COLO829 (cell line): ENCODE measurements around the gene PKHD1.

Experiments used
- DNase-seq: peaks from one replicate; pipeline ENCODE4 v3.0.0; 2012; ENCODE audit warnings: low spot score

Gene PKHD1

GRCh38 chr6:51792273-51793030, 295.0 kb downstream of the PKHD1 start:
- DNase-seq, result no peak

DNA sequence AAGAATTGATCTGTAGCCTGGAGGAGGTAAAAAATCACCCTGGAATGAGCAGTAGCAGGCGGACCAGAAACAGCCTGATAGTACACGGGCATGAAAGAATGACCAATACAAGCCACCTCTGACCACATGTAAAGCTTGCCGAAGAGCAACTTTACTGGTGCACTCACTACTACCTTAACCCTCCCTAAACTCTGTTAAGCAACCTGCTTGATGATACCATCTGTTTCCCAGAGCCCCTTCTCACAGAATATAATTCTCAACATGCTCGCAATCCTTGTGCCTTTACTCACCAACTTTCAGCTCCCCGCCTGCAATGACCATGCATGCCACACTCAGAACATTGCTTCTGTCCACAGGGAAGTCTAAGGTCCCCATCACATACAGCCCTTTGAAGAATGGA, 296.5 kb downstream of the PKHD1 start:
- DNase-seq, result no peak

DNA sequence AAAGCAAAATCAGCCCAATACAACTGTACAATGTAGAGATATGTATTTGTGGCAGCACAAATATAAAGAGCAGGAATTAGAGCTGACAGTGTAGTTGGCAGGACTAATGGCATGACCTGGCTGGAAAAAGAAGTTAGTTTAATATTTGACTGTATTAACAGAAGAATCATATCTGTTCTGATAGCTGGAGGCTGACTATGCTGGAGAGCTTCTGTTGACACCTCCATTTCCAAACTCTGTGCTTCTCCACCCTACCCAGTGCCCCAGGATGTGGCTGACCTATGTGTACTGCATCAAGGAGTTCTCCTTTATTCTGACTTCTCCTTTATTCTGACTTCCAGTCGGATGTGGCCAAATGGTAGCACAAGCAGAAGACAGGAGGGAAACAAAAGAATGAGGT, 299.3 kb downstream of the PKHD1 start:
- no peak for DNase-seq

DNA sequence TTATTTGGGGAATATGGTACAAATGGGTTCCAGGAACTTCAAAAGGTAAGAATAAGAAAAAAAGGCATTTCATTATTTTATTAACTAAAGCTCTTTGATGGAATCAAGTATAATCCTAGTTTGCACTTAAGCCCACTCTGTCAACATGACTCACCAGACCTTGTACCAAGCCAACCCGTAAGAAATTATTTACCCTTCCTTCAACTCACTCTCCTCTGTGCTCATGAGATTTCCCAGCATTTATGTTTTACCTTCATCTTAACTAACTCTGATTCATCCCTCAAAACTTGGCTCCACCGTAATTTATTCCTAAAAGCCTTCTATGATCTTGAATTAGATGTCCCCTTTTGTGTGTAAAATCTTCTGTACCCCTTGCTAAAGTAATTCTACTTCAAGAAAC, 308.7 kb downstream of the PKHD1 start:
- no peak for DNase-seq

GRCh38 chr6:51777618-51778017, 309.8 kb downstream of the PKHD1 start:
- DNase-seq, result no peak

- DNase-seq, result no peak
Measured at GRCh38 chr6:51775942-51776860, 311.2 kb downstream of the PKHD1 start.

DNA sequence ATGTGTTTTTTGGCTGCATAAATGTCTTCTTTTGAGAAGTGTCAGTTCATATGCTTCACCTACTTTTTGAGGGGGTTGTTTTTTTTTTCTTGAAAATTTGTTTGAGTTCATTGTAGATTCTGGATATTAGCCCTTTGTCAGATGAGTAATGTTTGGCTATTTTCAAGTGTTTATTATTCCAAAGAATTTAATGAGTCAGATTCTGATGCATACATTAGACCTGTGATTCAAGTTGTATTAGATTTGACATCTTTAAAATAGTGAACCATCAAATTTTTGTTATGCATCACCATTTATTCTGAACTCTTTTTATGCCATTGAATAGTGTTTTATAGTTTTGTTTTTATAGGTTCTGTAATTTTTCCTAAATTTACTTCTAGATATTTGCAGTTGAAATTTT, 319.3 kb downstream of the PKHD1 start:
- no peak for DNase-seq

GRCh38 chr6:51765230-51765629, 322.2 kb downstream of the PKHD1 start:
- DNase-seq, result no peak

DNA sequence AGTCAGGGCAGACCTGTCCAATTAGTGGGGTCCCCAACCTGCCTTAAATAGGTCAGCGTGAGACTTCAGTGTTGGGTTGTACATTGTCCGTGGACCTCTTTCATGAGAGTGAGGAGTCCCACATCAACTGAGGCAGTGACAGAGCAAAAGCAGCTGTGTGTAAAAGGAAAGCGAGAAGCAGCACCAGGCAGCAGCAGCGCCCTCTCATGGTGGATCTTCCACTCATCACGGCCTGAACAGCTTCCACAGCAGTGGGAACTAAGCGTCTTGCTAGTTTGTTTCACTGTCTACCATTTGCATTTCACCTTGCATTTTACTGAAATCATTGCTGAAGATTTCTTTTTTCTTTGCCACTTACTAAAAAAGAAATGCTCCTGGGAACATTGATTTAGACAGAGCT, 333.8 kb downstream of the PKHD1 start:
- peak; percentile 23 for DNase-seq

DNA sequence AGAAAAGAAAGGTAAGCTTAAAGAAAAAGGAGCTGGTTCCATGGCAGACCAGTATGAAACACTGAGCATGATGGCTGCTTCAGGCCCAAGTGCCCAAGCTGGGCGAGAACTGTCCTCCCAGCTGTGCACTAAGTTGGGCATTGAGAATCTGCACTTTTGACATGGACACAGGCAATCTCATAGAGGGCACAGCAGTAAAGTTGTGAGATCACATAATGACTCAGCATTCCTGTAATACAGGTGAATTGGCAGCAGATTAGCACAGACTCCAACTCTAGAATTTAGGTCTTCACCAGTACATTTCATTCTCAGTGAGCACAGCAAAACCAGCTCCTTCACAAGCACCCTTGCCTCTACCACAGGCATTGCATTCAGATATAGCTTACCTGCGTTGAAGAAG, 343.4 kb downstream of the PKHD1 start:
- no peak for DNase-seq

DNA sequence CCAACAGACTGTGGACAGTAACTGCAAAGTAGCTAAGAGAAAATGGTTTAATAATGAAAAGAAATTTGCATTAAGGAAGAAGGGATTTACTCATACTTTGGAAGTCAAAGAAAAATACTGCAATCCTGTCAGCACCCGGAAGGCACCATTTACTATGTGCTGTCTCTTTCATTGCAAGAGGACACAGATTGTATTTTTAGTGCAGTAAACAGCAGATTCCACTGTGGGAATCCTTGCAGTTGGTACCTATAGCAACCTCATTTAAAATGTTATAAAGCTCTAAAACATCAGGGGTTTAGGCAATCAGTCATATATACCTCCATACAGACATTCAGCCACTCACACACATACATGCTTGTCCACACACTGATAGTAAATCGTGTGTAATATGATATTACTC, 346.8 kb downstream of the PKHD1 start:
- no peak for DNase-seq

DNA sequence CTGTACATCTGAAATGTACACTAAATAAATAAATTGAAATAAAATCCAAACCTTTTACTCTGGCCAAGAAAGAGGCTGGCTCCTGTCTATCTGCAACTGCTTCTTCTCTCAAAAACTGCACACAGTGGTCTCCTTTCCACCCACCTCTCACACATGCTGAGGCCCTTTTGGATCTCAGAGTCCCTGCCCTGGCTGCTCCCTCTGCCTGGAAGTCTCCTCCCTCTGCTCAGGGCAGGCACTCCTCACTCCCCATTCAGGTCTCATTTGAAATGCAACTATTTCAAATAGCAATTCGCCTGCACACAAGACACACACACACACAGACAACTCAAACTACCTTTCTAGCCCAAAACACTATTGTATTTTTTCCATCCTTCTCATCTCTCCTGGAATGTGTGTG, 348.8 kb downstream of the PKHD1 start:
- DNase-seq, result no peak

GRCh38 chr6:51737580-51738360, 349.6 kb downstream of the PKHD1 start:
- DNase-seq, result no peak

GRCh38 chr6:51725155-51725554, 362.3 kb downstream of the PKHD1 start:
- peak; percentile 14 for DNase-seq

DNA sequence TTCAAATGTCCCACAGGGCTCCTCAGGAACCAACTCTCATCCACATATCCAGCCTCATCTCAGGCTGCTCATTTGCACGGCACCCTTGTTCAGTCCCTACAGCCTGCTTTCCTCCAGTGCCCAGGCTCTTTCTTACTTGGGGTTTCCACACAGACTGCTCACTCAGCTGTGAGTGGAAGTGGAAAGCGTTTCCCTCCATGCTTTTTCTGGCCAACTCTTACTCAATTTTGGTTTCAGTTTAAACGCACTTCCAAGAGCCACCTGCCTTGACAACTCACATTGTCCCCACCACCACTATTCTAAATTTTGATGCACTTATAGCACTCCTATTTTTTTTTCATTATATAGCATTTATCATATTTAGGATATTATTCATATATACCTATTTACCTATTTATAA, 367.1 kb downstream of the PKHD1 start:
- DNase-seq, result no peak

- no peak for DNase-seq
Measured at GRCh38 chr6:51719297-51719696, 368.1 kb downstream of the PKHD1 start.

DNA sequence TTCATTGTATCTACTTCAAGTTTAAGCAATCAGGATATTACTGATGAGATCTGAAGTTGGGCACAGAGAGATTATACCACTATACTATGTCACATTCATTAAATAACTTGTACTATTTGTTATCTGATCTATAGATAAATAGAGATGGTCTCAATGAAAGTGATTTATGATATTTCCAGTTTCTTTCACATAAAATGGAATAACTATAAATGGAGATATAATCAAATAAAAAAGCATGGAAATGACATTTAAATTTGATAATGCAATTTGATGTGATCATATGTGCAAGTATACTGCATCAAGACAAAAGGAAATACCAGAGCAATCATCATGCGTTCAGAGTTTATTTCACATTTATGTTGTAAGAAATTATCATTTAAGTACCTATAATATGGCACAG, 368.9 kb downstream of the PKHD1 start:
- DNase-seq, result no peak

DNA sequence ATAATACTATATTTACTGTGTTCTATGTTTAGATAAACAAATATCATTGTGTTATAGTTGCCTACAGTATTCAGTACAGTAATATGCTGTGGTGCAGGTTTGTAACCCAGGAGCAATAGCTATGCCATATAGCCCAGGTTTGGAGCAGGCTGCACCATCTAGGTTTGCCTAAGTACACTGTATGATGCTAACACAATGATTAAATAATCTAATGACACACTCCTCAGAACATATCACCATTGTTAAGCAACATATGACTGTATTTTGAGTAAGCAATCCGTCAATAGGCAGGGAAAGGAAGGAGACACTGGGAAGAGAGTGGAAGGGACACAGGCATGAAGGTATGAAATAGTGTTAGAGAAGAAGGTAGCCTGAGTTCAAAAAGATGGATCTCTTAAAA, 369.9 kb downstream of the PKHD1 start:
- no peak for DNase-seq

DNA sequence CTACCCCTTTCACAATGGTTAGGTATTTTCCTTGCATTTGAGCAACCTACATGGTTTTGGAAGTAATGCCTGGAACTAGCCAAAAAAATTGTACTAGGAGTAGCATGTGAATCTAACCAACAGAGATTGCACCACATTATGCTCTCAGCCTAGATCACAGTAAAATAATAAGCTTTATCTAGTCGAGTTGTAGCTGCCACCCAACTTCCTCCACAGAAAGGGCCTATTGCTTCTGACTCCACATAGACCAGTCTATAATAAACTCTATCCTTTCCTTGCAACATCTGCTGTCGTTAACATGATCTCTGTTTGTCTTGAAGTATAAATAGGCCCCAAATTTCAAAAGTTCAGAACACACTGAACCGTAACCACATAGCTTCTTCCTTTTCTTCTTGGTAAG, 375.5 kb downstream of the PKHD1 start:
- DNase-seq, result no peak

- no peak for DNase-seq
Measured at GRCh38 chr6:51706086-51706485, 381.3 kb downstream of the PKHD1 start.

GRCh38 chr6:51704932-51705540, 382.4 kb downstream of the PKHD1 start:
- no peak for DNase-seq

DNA sequence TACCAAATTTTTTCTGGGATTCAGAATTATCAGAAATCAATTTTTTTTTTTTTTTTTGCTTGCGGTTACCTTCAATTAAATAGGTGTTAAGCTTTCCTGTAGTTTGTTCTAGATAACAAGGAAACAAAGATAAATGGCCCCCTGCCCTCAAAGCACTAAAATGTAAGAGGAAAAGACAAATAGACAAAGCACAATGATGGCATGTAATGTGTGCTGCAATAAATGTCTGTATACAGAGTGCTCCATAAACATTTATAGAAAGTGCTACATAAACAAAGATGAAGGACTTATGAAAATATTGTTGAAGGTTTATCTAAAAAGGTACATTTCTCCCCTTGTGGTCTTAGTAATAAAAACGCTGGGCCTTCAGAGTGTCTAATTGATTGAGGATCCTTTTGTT, 384.6 kb downstream of the PKHD1 start:
- no peak for DNase-seq
